PC-9 (cell line): Measurements from ENCODE around the gene DOCK11. TPM values are rescaled to one million over a fixed set of nuclear protein-coding genes. Genes with fewer than 3 reads are reported as not detected.

ENCODE experiments used
- BruUV-seq: library from RNA; stranded (reverse); fragments of 400-500 nt; replicated peaks from 2 replicates; lab custom pipeline; 2021; lab: Mats Ljungman, UMichigan
- CTCF ChIA-PET: fragments of 300-600 bp; sonication (Branson Sonifier 250); formaldehyde crosslinking; loops from one replicate; lab custom pipeline; 2022; ENCODE audit warnings: antibody characterized with exemption; lab: Charles Lee
- POLR2A ChIA-PET: fragments of 300-600 bp; sonication (Branson Sonifier 250); formaldehyde crosslinking; loops from one replicate; lab custom pipeline; 2022; ENCODE audit warnings: antibody characterized with exemption; ENCODE audit not compliant: unreplicated experiment; lab: Charles Lee
- DNase-seq, 2 experiments: peaks; one replicate each; pipeline versions ENCODE4 v3.0.0 to v3.0.0-alpha.2; 2015 to 2022; ENCODE audit warnings: mixed read lengths in 1 of 2
- H2AFZ ChIP-seq: fragments of 200-600 bp; sonication (generic); 2 replicates; pipeline ENCODE4 v1.8.1; 2017; ENCODE audit warnings: antibody characterized with exemption
- H3F3A ChIP-seq: fragments of 200-600 bp; sonication (generic); 2 replicates; pipeline ENCODE4 v1.8.1; 2017; ENCODE audit warnings: antibody characterized with exemption, mild to moderate bottlenecking, low read depth; ENCODE audit not compliant: insufficient read depth
- H3K27ac ChIP-seq: fragments of 200-600 bp; sonication (generic); 2 replicates; pipeline ENCODE4 v1.6.1; 2016; ENCODE audit warnings: mixed run types
- H3K27me3 ChIP-seq: fragments of 200-600 bp; sonication (generic); 2 replicates; pipeline ENCODE4 v1.6.1; 2016; ENCODE audit warnings: low read depth, mixed run types; ENCODE audit not compliant: insufficient read depth
- H3K36me3 ChIP-seq: fragments of 200-600 bp; sonication (generic); 2 replicates; pipeline ENCODE4 v1.6.1; 2016; ENCODE audit warnings: low read depth, mixed run types
- H3K4me1 ChIP-seq: fragments of 200-600 bp; sonication (generic); replicated peaks from 2 replicates; pipeline ENCODE4 v1.6.1; 2016; ENCODE audit warnings: mixed run types; ENCODE audit not compliant: insufficient read depth
- H3K4me2 ChIP-seq: fragments of 200-600 bp; sonication (generic); 2 replicates; pipeline ENCODE4 v1.6.1; 2017; ENCODE audit warnings: mixed run types
- H3K4me3 ChIP-seq: fragments of 200-600 bp; sonication (generic); 2 replicates; pipeline ENCODE4 v1.6.1; 2016; ENCODE audit warnings: mixed run types
- H3K79me2 ChIP-seq: fragments of 200-600 bp; sonication (generic); 2 replicates; pipeline ENCODE4 v1.6.1; 2017; ENCODE audit warnings: low read depth, mixed run types
- H3K9me2 ChIP-seq: fragments of 200-600 bp; sonication (generic); 2 replicates; pipeline ENCODE4 v1.8.1; 2017; ENCODE audit warnings: mild to moderate bottlenecking; ENCODE audit not compliant: insufficient read depth
- H3K9me3 ChIP-seq: fragments of 200-600 bp; sonication (generic); 2 replicates; pipeline ENCODE4 v1.8.1; 2016; ENCODE audit warnings: low read depth; ENCODE audit not compliant: insufficient read depth
- H4K20me1 ChIP-seq: fragments of 200-600 bp; sonication (generic); 2 replicates; pipeline ENCODE4 v1.8.1; 2017; ENCODE audit not compliant: insufficient read depth
- EZH2 ChIP-seq: fragments of 200-600 bp; sonication (generic); IDR thresholded peaks from 2 replicates; pipeline ENCODE4 v1.8.0; 2017; ENCODE audit warnings: antibody characterized with exemption, low read depth
- intact Hi-C: fragments of 100-400 bp; cut with micrococcal nuclease; formaldehyde crosslinking; loops from one replicate; pipeline ENCODE4 v1.10.0; 2022; ENCODE audit not compliant: unreplicated experiment
- total RNA-seq: library from RNA; stranded (reverse); gene quantifications from 2 replicates; pipeline ENCODE4 v1.2.3, GENCODE V29; 2021
- TF ChIP-seq, protein P1 (sequence below): fragments of 200-600 bp; sonication (generic); conservative IDR thresholded peaks from 2 replicates; pipeline ENCODE4 v1.6.1; 2017; ENCODE audit warnings: mixed run types, antibody characterized with exemption, mild to moderate bottlenecking, moderate library complexity

The DOCK11 gene
- total RNA-seq, 1 experiment from 2014 or later: 9.0 TPM

- no peak for TF ChIP-seq EZH2
- TF ChIP-seq, protein P1, sequence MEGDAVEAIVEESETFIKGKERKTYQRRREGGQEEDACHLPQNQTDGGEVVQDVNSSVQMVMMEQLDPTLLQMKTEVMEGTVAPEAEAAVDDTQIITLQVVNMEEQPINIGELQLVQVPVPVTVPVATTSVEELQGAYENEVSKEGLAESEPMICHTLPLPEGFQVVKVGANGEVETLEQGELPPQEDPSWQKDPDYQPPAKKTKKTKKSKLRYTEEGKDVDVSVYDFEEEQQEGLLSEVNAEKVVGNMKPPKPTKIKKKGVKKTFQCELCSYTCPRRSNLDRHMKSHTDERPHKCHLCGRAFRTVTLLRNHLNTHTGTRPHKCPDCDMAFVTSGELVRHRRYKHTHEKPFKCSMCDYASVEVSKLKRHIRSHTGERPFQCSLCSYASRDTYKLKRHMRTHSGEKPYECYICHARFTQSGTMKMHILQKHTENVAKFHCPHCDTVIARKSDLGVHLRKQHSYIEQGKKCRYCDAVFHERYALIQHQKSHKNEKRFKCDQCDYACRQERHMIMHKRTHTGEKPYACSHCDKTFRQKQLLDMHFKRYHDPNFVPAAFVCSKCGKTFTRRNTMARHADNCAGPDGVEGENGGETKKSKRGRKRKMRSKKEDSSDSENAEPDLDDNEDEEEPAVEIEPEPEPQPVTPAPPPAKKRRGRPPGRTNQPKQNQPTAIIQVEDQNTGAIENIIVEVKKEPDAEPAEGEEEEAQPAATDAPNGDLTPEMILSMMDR: no peak
- peak overlapping the region; percentile 90 for H3K4me3 ChIP-seq
- peaks cover 38% of the 10 kb centered on the region for H3K79me2 ChIP-seq
- BruUV-seq: no TSS peak
- H3F3A ChIP-seq: peaks cover 37% of the 10 kb centered on the region
- peak overlapping the region; percentile 86 for H3K4me2 ChIP-seq
- CTCF ChIA-PET: no interaction called here
- H3K36me3 ChIP-seq: no peaks in the 10 kb centered on the region
- POLR2A ChIA-PET: no interaction called here
- H3K27ac ChIP-seq: peak overlapping the region; percentile 95
- no peaks in the 10 kb centered on the region for H4K20me1 ChIP-seq
- H2AFZ ChIP-seq: peak overlapping the region; percentile 88
- intact Hi-C loops: loop anchor here (5.0 to 10.0 kb wide), 3 partner anchors 74 to 379 kb away; partner anchors contain the start of gene WDR44
- peaks cover 66% of the 10 kb centered on the region for H3K4me1 ChIP-seq
- DNase-seq: no peak
- H3K27me3 ChIP-seq: no peaks in the 10 kb centered on the region
- no peaks in the 10 kb centered on the region for H3K9me3 ChIP-seq
- no peaks in the 10 kb centered on the region for H3K9me2 ChIP-seq
Measured at GRCh38 chrX:118726396-118726795, 230.8 kb downstream of the DOCK11 start.

- peaks cover 45% of the 10 kb centered on the region for H3K79me2 ChIP-seq
- ChIA-PET POLR2A (interaction anchor here (0.9 kb wide), 1 partner anchor 78 kb away, joined by 4 read pairs; no protein-coding TSS in a partner anchor), CTCF (interaction anchor here (0.6 kb wide), 2 partner anchors 14 to 25 kb away, joined by 3 to 6 read pairs; no protein-coding TSS in a partner anchor)
- H3K9me3 ChIP-seq: no peaks in the 10 kb centered on the region
- H3K4me2 ChIP-seq: peak within 1 kb of the TSS; percentile 86
- DNase-seq: peak; percentile 86 to 95
- no peaks in the 10 kb centered on the region for H4K20me1 ChIP-seq
- no peaks in the 10 kb centered on the region for H3K36me3 ChIP-seq
- peaks cover 40% of the 10 kb centered on the region for H3F3A ChIP-seq
- H3K27ac ChIP-seq: peak within 1 kb of the TSS; percentile 95
- no peaks in the 10 kb centered on the region for H3K9me2 ChIP-seq
- intact Hi-C loops: loop anchor here (5.0 to 10.0 kb wide), 3 partner anchors 75 to 380 kb away; partner anchors contain the start of gene WDR44
- peaks cover 69% of the 10 kb centered on the region for H3K4me1 ChIP-seq
- TSS peak; percentile 87 for BruUV-seq
- no peaks in the 10 kb centered on the region for H3K27me3 ChIP-seq
- peak within 1 kb of the TSS; percentile 88 for H2AFZ ChIP-seq
- peak within 1 kb of the TSS; percentile 90 for H3K4me3 ChIP-seq
- TF ChIP-seq, protein P1: no peak
- no peak for TF ChIP-seq EZH2
Measured at GRCh38 chrX:118726887-118727685, 231.5 kb downstream of the DOCK11 start, which contains the start of gene IL13RA1. TSS of gene IL13RA1 (plus strand) at chrX:118727606. CDS start at chrX:118727639, 33 bp downstream.

DNA sequence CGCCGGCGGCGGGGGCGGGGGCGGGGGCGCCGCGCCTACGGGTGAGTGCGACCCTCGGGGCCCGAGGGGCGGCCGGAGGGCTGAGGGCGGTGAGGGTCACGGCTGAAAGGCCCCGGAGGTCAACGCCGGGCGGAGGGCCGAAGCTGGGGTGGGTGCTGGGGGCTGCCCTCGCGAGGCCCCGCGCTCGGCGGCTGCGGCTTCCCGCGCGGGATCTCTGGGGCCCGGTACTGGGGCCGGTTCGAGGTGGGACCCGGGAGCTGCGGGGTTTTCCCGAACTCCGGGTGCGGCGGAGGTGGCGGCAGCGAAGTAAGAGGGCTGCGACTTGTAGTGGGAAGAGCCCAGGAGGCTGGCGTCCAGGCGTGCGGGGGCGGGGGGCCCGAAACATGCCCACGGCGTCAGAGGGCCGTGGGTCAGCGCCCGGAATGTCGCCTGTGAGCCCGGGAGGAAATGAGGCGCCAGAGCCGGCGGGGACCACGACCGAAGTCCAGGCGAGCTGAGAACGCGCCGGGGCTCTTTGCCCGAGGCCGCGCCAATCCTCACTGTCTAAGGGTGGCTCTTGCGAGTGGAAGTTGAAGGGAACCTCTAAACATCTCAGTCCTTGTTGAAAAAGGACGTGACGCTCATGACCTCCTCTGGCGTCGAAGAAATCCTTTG is 232.2 kb downstream of the DOCK11 start:
- H3K36me3 ChIP-seq: no peaks in the 10 kb centered on the region
- peak overlapping the region; percentile 87 for H2AFZ ChIP-seq
- H3K9me3 ChIP-seq: no peaks in the 10 kb centered on the region
- peaks cover 50% of the 10 kb centered on the region for H3K79me2 ChIP-seq
- ChIA-PET CTCF (interaction anchor here (0.6 kb wide), 2 partner anchors 15 to 24 kb away, joined by 3 to 6 read pairs; no protein-coding TSS in a partner anchor), POLR2A (interaction anchor here (0.9 kb wide), 1 partner anchor 79 kb away, joined by 4 read pairs; no protein-coding TSS in a partner anchor)
- H3K4me2 ChIP-seq: peak overlapping the region; percentile 80
- TF ChIP-seq, protein P1: no peak
- TF ChIP-seq EZH2: no peak
- DNase-seq: peak; percentile 37 to 48
- peak overlapping the region; percentile 90 for H3K4me3 ChIP-seq
- H3K27ac ChIP-seq: peak overlapping the region; percentile 95
- H3K27me3 ChIP-seq: no peaks in the 10 kb centered on the region
- peaks cover 69% of the 10 kb centered on the region for H3K4me1 ChIP-seq
- peaks cover 40% of the 10 kb centered on the region for H3F3A ChIP-seq
- H3K9me2 ChIP-seq: no peaks in the 10 kb centered on the region
- BruUV-seq: no TSS peak
- H4K20me1 ChIP-seq: no peaks in the 10 kb centered on the region
- intact Hi-C loops: loop anchor here (5.0 to 10.0 kb wide), 3 partner anchors 76 to 381 kb away; partner anchors contain the start of gene WDR44
